GM21576 (cell line): ENCODE data around the gene EIF4E1B.
A peak's percentile ranks its signal among the peaks of the same experiment; 100 is the strongest.

Source experiments
- ATAC-seq: cut with Tn5 transposase; IDR thresholded peaks from one replicate; pipeline ENCODE4 v1.9.1; 2021; ENCODE audit warnings: mild to moderate bottlenecking, moderate library complexity; ENCODE audit not compliant: unreplicated experiment

EIF4E1B gene

GRCh38 chr5:176660860-176661641 lies 30.6 kb downstream of the EIF4E1B start:
- peak; percentile 61 for ATAC-seq

GRCh38 chr5:176661676-176662075 lies 31.2 kb downstream of the EIF4E1B start:
- ATAC-seq = no peak

- ATAC-seq = no peak
Measured at GRCh38 chr5:176662371-176663333, 32.2 kb downstream of the EIF4E1B start.

- no peak for ATAC-seq
Measured at GRCh38 chr5:176663566-176663965, 33.1 kb downstream of the EIF4E1B start.

- ATAC-seq = no peak
Measured at GRCh38 chr5:176664479-176664878, 34.0 kb downstream of the EIF4E1B start.

- ATAC-seq = no peak
Measured at GRCh38 chr5:176664886-176665285, 34.4 kb downstream of the EIF4E1B start.

- ATAC-seq = no peak
Measured at GRCh38 chr5:176665517-176665916, 35.0 kb downstream of the EIF4E1B start.

GRCh38 chr5:176667637-176668036 lies 37.2 kb downstream of the EIF4E1B start:
- no peak for ATAC-seq

DNA sequence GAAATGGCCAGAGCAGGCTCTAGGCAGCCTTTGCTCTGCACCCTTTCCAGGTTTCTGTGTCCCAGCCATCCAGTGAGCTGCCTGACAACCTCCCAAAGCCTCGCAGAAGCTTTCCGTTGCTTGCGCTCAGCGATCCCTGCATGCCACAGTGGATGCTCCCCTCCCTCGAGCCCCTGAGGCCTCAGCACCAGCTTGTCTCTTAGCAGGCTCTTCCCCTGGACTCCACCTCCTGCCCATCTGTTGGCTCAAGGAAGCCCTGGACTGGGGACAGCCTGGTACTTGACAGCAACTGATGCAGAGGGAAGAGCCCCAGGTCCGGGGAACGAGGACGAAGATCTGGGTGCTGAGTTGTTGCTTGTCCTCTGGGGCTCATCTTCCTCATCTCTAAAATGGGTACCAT lies 40.0 kb downstream of the EIF4E1B start:
- ATAC-seq = no peak

DNA sequence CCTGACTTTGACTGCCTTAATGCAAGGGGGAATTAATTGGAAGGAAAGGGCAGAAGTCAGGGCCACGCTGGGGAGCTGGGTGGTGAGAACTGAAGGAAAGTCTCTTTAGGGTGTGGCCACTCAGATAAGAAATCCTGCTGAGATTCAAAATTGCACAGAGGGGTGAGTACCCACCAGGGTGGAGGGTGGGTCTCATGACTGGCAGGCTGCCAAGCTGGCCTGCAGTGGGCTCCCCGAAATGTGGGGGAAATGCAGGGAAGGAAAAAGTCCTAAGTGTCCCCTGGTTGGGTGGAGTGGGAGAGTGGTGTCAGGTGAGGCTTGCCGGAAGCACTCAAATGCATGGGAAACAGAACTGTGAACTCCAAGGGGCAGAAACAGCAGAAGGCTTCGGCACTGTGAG lies 40.9 kb downstream of the EIF4E1B start:
- no peak for ATAC-seq

DNA sequence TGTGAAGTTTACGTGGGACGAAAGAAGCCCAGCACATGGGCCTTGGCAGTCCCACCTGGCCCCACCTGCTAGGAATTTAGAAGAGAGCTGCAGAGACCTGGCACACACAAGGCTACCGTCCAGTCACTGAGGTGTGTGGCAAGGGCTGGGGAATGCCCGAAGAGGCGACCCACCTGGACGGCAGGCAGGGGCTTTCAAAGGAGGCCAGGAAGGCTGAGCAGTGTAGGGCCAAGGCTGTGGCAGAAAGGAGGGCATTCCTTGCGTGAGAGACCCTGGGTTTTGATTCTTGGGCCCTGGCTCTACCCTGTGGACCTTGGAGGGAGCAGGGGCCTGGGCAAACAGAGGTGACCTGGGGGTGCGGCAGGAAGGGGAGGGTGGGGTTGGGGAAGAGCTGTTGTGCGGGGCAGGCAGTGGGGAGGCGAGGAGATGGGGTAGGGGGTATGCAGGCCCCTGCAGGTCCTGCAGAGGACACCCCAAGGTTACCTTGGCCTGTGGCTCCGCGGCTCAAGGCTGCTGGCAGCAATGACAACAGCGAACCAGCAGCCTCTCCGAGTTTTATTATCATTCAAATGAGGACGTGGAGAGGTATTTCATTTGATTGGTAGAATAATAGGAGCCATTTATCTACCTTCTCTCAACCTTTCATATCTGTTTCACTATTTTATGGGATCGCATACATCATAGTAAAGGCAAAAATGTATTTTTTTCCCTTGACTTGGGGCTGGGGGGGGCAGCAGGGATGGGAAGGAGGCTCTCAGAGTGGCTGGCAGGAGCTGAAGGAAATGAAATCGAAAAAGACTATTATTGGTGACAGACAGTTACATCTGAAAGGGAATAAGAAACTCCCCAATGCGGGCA lies 41.6 kb downstream of the EIF4E1B start:
- no peak for ATAC-seq

DNA sequence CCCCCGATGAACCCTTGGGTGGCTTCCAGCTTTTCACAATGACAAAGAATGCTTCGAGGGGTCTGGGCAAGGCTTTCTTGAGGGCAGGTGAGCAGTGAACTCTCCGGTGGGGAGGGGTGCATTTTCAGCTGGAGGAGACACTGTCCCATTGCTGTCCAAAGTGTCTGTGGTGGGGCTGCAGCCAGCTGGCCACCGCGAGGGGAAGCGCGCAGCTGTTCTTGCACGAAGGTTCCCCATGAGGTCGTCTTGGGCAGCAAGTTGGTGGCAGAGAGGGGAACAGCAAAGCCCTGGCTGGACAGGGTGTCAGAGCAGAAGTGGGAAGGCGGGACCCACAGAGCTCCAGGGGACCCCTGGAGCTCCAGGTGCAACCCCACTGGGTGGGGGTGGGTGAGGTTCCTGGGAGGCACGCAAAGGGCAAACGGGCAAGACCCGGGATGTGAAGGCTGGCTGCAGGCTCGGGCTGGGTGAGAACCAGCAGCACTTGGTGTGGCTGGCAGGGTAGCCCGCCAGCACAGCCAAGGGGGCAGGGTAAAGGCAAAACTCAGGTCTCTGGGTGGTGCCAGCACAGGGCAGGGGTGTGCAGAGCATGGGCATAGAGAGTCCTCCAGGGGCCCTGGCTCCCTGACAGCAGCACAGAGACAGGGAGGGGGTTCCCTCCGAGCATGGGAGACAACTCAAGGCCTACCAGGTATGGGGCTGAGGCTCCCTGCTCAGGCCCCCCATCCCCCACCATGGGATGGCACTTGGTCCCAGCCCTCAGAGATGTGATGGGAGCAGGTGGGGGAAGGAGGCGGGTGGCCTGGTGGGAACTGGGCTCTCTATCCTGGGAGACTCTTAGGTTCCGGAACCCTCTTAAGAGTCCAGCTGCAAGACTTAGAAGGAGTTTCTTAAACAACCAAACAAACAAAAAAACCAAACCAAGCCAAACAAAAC lies 43.4 kb downstream of the EIF4E1B start:
- ATAC-seq = no peak

DNA sequence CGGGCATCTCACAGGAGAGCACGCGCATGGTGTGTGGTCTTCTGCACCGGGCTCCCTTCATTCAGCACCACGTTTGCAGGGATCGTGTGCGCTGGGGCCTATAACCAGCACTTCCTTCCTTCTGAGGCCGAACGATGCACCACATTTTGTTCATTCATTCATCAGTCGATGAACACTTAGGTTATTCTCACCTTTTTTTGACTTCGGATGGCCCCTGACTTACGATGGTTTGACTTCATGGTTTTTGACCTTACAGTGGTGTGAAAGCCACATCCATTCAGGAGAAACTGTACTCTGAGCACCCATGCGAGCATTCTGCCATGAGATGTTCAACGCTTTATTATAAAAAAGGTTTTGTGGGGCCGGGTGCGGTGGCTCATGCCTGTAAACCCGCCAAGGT lies 44.3 kb downstream of the EIF4E1B start:
- ATAC-seq = no peak

DNA sequence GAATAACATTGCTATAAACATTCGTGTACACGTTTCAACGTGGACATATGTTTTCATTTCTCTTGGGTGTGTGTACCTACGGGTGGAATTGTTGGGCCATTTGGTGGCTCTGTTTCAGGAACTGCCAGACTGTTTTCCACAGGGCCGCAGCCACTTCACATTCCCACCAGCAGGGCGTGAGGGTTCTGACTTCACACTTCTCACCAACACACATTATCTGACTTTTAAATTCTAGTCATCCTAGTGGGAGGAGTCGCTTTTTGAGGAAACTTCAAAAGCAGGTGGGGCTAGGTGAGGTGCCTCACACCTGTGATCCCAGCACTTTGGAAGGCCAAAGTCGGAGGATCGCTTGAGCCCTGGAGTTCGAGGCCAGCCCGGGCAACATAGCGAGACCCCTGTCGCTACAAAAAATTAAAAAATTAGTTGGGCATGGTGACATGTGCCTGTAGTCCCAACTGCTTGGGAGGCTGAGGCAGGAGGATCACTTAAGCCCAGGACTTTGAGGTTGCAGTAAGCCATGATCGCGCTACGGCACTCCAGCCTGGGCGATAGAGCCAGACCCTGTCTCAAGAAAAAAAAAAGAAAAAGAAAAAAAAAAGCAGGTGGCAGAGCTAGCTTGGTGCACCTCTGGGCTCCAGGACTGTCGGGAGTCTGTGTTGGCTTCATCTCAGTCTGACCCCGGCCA lies 45.3 kb downstream of the EIF4E1B start:
- no peak for ATAC-seq

DNA sequence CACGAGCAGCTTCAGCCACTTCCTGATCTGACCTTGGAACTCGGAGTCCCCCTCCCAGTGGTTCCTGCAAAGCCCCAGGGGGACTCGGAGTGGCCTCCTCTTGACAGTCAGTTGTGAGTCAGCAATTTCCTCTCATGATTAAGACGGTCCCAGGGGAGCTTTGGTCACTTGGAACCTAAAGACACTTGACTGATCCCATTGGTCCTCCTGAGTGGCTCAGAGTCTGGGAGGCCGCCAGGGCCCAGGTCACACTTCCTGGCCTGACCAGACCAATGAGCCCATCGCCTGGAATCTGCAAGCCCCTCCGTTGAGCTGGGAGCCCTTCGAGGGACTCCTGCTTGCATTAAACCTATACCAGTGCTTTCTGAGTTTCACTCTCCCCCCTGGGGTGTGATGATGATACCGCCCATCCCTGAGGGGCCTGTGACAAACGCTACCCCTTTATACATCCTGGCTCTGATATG lies 45.9 kb downstream of the EIF4E1B start:
- ATAC-seq = peak; percentile 47

- no peak for ATAC-seq
Measured at GRCh38 chr5:176677209-176677939, 46.9 kb downstream of the EIF4E1B start.

GRCh38 chr5:176678584-176678983 lies 48.1 kb downstream of the EIF4E1B start:
- no peak for ATAC-seq
